Right ventricle myocardium inferior (tissue), 1 donor: ENCODE measurements around the gene KCNN1. TPM values are rescaled to one million over a fixed set of nuclear protein-coding genes. Genes with fewer than 3 reads are reported as not detected.
A peak's percentile ranks its signal among the peaks of the same experiment; 100 is the strongest.
"Not testable (repeated sequence)": the region's sequence is repeated elsewhere in the genome, so short reads cannot be mapped to it uniquely, and the experiment has no call there.

Source experiments
- ATAC-seq: fragments of 200-7000 bp; cut with Tn5 transposase; one replicate; pipeline ENCODE4 v1.9.1; 2020; ENCODE audit warnings: mild to moderate bottlenecking, moderate library complexity
- DNase-seq: peaks from one replicate; pipeline ENCODE4 v3.0.0; 2021; ENCODE audit errors: missing footprints
- intact Hi-C: fragments of 100-400 bp; cut with DNase I; formaldehyde crosslinking; loops from one replicate; pipeline ENCODE4 v1.11.0; 2022
- long read RNA-seq: library from polyadenylated mRNA; unstranded; transcript quantifications from one replicate; pipeline ENCODE4 v2.0.0, GENCODE V29; 2021
- total RNA-seq: library from RNA; stranded (reverse); fragmentation: NEBNext Ultra II Directional; extraction: Animal tissue kit (Norgen Biotek cat#: 25700); gene quantifications from one replicate; pipeline ENCODE4 v1.2.1, GENCODE V29; 2021
- donor health status: DM: no; HTN: yes; CAD: no; lungs with severe emphysema.

KCNN1 gene
- not detected for total RNA-seq
- long read RNA-seq: 0 reads

GRCh38 chr19:17966550-17967256, at the start of gene KCNN1:
TSS of gene KCNN1 (plus strand) at chr19:17967107. CDS start at chr19:17973889, 6,782 bp downstream.
- DNase-seq (no peak), ATAC-seq (no peak)
- intact Hi-C loops: no loop called here

GRCh38 chr19:17918151-17918550, 48.8 kb upstream of the KCNN1 start:
- ATAC-seq, intact Hi-C loops, DNase-seq: not testable (repeated sequence)

- ATAC-seq, intact Hi-C loops, DNase-seq: not testable (repeated sequence)
Observed at GRCh38 chr19:17919122-17919521, 47.8 kb upstream of the KCNN1 start.

GRCh38 chr19:17920527-17920926, 46.4 kb upstream of the KCNN1 start:
- DNase-seq: no peak
- no peak for ATAC-seq
- intact Hi-C loops: no loop called here

GRCh38 chr19:17922138-17922537, 44.8 kb upstream of the KCNN1 start:
- intact Hi-C loops: no loop called here
- ATAC-seq: no peak
- DNase-seq: no peak

GRCh38 chr19:17926044-17926443, 40.9 kb upstream of the KCNN1 start:
- intact Hi-C loops: no loop called here
- no peak for ATAC-seq
- no peak for DNase-seq

GRCh38 chr19:17929056-17929455, 37.9 kb upstream of the KCNN1 start:
- no peak for ATAC-seq
- intact Hi-C loops: no loop called here

GRCh38 chr19:17931532-17932191, 35.2 kb upstream of the KCNN1 start:
- no peak for DNase-seq
- ATAC-seq: no peak
- intact Hi-C loops: loop anchor here (1.0 kb wide), 1 partner anchor 72 kb away; the partner anchor contains the start of gene RPL18A

More at GRCh38 chr19:17929056-17929455, 37.9 kb upstream of the KCNN1 start:
- DNase-seq: no peak

GRCh38 chr19:17932485-17933338, 34.2 kb upstream of the KCNN1 start, which contains the start of gene CCDC124:
TSS of gene CCDC124 (plus strand) at chr19:17933015. CDS start at chr19:17936421, 3,406 bp downstream.
- ATAC-seq: peak; percentile 97
- intact Hi-C loops: loop anchor here (1.0 kb wide), 1 partner anchor 73 kb away; the partner anchor contains the start of gene RPL18A
- DNase-seq: peak; percentile 95

GRCh38 chr19:17933414-17934129, 33.3 kb upstream of the KCNN1 start:
- DNase-seq: no peak
- intact Hi-C loops: no loop called here
- ATAC-seq: no peak

GRCh38 chr19:17936379-17936778, 30.5 kb upstream of the KCNN1 start:
- ATAC-seq: no peak
- intact Hi-C loops: no loop called here
- DNase-seq: no peak

GRCh38 chr19:17937371-17937900, 29.5 kb upstream of the KCNN1 start:
- DNase-seq (no peak), ATAC-seq (no peak)
- intact Hi-C loops: no loop called here

- intact Hi-C loops: loop anchor here (1.0 kb wide), 1 partner anchor 59 kb away; no protein-coding TSS in a partner anchor
- DNase-seq (peak; percentile 83), ATAC-seq (peak; percentile 84)
Observed at GRCh38 chr19:17938092-17938845, 28.6 kb upstream of the KCNN1 start.

GRCh38 chr19:17942181-17942580, 24.7 kb upstream of the KCNN1 start:
- intact Hi-C loops: loop anchor here (10.0 kb wide), 1 partner anchor 113 kb away; no protein-coding TSS in a partner anchor
- no peak for DNase-seq
- ATAC-seq: no peak

GRCh38 chr19:17942582-17943273, 24.2 kb upstream of the KCNN1 start:
- no peak for ATAC-seq
- intact Hi-C loops: loop anchor here (10.0 kb wide), 1 partner anchor 112 kb away; no protein-coding TSS in a partner anchor
- DNase-seq: no peak

GRCh38 chr19:17943274-17944221, 23.4 kb upstream of the KCNN1 start:
- ATAC-seq: no peak

More at GRCh38 chr19:17943274-17944221, 23.4 kb upstream of the KCNN1 start:
- no peak for DNase-seq
- intact Hi-C loops: loop anchor here (10.0 kb wide), 1 partner anchor 111 kb away; no protein-coding TSS in a partner anchor
